Measurements from ENCODE around the gene VENTX. TPM values are rescaled to one million over a fixed set of nuclear protein-coding genes. Genes with fewer than 3 reads are reported as not detected.

The VENTX gene
- total RNA-seq, 1 experiment from 2014 or later: 0.13 TPM

- DNase-seq (ENCODE audit: low read depth): no peak
Observed at GRCh38 chr10:133271521-133272300, 34.1 kb downstream of the VENTX start.

DNA sequence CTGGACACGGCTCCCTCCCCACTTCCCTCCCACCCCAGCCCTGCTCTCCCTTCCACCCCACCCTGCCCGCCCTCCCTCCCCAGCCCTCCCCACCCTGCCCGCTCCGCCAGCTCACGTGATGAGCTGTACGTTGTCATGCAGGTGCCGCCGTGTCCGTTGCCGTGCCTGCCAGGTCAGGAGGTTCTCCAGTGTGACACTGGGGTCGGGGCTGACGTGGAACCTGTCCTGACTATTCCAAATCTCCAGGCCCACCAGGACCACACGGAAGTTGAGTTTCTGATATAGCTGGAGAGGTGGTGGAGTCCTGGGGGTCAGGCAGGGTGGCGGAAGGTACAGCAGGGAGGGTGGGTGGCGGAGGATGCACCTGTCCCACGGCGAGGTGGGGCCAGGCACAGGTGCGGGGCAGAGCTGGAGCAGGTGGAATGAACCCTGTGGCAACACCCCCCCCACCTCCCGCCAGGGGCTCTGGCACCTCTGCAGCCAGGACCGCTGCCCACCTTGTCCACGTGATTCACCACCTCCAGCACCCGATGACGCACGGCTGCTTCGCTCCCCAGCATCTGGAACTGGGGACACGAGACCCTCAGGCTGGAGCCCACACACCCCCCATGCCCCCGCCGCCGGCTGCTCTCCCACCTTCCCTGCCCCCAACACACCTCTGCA lies 34.8 kb downstream of the VENTX start:
- DNase-seq (ENCODE audit: low read depth): no peak

- no peak for DNase-seq (ENCODE audit: low read depth)
Observed at GRCh38 chr10:133272964-133273420, 35.3 kb downstream of the VENTX start.

DNA sequence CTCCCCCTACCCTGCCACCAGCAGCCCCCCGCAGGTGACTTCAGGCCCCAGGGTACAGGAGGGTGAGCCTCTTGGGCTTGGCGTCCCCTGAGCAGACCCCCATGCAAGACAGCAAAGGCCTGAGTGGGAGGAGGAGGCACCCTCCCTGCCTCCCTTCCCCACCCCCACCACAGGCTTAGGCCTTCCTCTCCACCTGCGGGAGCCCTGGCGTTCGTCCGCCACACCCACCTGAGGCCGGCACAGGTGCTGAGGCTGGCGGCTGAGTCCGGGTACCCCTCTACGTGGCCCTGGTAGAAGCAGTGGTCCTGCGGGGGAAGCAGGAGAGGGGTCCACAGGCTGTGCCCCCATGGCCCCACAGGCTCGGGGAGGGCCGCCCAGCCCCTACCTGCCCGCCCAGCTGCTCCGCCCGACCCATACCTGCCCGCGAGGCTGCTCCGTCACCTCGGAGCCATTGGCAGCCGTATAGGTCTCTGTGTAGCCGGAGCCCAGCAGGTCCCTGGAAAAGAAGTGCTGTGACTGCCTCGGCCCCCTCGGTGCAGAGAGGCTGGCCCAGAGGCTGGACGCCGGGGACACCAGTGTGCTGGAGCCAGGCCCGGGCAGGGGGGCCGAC lies 36.0 kb downstream of the VENTX start:
- DNase-seq (ENCODE audit: low read depth): no peak

GRCh38 chr10:133274751-133275683 lies 37.4 kb downstream of the VENTX start:
- no peak for DNase-seq (ENCODE audit: low read depth)

GRCh38 chr10:133275684-133276092 lies 38.0 kb downstream of the VENTX start:
- no peak for DNase-seq (ENCODE audit: low read depth)

DNA sequence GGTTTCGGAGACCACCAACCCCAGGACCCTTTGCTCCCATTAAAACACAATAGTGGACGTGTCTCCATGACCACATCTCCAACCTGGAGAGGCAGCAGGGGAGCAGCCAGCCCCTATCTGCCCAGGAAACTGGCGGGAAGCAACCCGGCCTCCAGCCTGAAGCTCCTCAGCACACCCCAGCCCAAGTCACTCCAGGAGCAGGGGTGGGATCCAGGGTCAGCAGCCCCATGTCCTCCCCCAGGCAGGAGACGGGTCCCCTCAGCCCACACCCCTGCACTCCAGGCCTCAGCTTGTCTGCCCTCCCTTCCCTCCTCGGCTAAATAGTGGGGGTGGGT lies 38.4 kb downstream of the VENTX start:
- no peak for DNase-seq (ENCODE audit: low read depth)

DNA sequence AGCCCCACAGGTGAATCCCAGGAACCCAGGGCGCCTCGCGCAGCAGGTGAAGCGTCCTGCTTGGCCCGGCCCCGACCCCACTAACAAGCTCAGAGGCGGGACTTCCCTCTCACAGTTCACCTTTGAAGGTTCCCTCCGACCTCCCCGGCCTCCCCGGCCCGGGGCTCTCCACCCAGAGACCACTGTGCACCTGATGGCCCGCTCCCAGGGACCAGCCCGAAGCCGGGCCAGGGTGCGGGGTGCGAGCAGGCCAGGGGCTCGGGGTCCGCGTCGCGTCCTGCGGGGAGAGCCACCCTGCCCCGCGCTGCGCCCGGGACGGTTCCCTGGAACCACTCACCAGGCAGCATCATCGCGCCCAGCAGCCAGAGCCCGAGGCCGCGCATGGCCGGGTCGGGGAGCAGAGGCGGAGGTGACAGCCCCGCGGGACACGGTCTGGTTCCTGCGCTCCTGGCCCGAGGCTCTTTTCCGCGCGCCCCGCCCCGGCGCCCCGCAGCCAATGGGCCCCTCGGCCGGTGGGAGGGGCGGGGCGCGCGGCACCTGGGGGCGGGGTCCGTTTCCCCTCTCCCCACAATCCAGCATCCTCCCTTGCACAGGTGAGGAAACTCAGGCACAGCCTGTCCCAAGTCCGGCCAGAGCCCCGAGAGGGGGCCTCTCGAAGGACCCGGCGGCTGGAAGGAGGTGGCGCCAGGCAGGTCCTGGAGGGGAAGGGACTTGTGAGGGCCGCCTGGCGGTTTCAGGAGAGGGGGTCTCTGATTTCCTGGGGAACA lies 39.0 kb downstream of the VENTX start, which contains the start of gene ADAM8:
Gene ADAM8 (minus strand): TSS at position 434 of the 767 bp plus-strand sequence. CDS start 51 bp downstream, at position 383.
- DNase-seq (ENCODE audit: low read depth): no peak

DNA sequence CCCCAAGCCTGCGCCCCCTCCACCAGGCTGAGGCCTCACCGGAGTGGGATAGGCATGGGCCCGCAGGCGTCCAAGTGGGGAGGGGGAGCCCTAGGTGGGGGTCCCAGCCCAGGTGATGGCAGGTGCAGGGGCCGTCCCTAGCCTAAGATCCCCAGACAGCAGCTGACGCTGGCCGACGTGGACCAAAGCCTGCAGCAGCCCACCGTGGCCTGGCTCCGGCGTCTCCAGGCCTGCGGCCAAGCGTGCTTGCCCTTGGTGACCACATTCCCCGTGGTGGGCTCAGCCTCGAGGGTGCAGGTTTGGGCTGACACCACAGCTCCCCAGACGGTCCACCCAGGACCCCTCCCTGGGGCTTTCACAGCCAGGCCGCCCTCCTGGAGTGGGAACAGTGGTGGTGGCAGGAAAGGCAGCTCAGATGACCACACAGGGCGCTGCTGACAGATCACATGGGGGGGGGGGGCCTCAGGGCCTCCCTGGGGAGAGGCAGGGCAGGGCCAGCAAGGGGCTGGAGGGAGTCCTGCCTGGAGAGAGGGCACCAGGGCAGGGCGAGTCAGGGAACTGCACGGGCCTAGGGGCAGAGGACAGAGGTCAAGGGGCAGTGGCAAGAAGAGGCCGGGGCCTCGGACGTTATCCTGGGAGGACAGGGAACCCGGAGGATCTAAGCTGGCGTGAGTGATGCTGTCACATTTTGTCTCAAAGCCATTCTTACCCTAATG lies 39.8 kb downstream of the VENTX start:
- DNase-seq (ENCODE audit: low read depth): no peak

GRCh38 chr10:133277993-133278576 lies 40.4 kb downstream of the VENTX start:
- DNase-seq (ENCODE audit: low read depth): no peak

- DNase-seq (ENCODE audit: low read depth): peak; percentile 91
Observed at GRCh38 chr10:133278577-133279265, 41.1 kb downstream of the VENTX start.

- no peak for DNase-seq (ENCODE audit: low read depth)
Observed at GRCh38 chr10:133279326-133280226, 41.9 kb downstream of the VENTX start.

DNA sequence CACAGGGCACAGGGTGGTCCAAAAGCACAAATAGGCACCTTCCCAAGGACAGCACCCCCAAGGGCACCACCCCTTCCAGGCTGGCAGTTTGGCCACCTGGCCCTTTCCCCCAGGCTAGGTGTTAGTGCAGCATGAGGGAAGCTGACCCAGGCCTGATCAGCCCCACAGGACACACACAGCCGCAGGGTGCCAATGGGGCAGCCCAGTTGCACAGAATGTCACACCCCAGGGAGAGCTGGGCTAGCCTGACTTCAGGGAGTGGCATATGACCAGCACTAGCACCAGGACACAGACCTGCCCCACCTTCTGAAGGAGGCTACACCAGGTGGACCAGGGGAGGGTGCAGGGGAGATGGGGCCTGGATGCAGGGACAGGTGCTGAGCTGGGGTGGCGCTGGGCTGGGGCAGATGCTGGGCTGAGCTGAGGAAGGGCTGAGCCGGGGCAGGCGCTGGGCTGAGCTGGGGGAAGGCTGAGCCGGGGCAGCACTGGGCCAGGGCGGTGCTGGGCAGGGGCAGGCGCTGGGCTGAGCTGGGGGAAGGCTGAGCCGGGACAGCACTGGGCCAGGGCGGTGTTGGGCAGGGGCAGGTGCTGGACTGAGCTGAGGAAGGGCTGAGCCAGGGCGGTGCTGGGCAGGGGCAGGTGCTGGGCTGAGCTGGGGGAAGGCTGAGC lies 42.9 kb downstream of the VENTX start:
- DNase-seq (ENCODE audit: low read depth): no peak

- DNase-seq (ENCODE audit: low read depth): no peak
Observed at GRCh38 chr10:133281084-133281483, 43.4 kb downstream of the VENTX start.

DNA sequence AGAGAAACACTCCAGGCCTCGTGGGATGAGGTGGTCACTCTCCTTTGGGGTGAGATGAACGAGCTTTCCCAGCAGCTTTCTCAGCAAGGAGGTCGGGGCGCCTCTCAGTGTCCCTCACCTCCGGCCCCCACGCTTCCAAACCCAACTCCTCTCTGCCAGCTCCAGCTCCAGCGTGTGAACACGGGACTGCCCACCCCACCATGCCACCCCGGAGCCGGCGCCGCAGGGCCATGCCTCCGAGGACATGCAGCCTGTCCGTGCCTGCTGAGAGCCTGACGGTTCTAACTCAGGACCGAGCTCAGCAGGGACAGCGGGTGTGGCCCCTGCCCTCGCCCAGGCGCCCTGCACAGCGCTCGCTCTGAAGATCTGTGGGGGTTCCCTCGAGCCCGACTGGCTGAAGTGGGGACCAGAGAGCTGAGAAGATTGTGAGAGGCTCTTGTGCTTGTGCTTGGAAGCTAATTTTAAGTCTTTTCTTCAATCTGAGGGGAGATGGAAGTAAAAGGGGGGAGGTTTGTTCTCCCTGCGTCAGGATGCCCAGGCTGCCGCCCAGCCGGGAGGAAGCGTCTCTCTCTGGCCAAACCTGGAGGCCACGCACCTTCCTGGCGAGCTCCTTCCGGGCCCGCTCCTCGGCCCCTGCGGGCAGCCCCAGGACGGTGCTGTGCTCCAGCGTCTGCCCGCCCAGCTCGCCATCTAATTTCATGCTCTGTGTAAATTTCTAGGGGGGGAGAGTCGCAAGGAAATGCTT lies 44.1 kb downstream of the VENTX start:
- DNase-seq (ENCODE audit: low read depth): no peak

GRCh38 chr10:133282846-133283390 lies 45.3 kb downstream of the VENTX start:
- DNase-seq (ENCODE audit: low read depth): no peak

Data from HT1080 (cell line).